Measurements from ENCODE around the gene KIRREL2.
"Not testable (repeated sequence)": the region's sequence is repeated elsewhere in the genome, so short reads cannot be mapped to it uniquely, and the experiment has no call there.

KIRREL2 gene

DNA sequence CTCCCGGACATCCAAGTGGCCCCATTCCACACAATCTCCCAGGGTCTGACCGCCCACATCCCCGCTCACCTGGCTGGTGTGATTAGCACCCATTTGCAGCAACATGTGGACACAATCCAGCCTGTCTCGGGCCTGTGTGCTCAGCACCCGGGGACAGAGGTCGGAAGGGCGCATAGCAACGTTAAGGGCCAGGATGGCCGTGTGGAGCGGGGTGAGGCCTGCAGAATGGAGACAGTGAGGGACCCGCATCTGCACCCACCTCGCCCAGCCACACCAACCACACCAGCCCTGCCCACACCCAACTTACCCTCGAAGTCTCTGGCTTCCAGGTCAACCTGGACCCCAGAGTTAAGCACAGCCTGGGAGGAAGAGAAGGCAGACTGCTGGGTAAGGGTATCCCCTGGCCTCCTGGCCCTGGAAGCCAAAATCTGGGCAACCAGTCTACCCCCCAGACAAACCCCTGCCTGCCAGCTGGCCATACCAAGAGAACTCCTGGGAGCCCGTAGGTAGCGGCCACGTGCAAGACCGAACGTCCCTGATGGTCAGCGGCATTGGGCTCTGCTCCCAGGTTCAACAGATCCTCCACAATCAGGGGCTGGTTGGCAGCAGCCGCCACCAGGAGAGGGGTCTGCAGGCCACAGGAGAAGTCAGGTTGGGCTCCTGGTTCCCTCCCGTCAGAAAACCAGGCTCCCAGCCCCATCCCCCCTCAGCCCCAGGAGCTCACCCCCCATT, 39.4 kb downstream of the KIRREL2 start:
- in situ Hi-C loops (cut with MboI; ENCODE audit: low sequenced_read_pairs), result no loop called here

GRCh38 chr19:35896643-35897040, 39.9 kb downstream of the KIRREL2 start:
- in situ Hi-C loops (cut with MboI; ENCODE audit: low sequenced_read_pairs), result no loop called here

DNA sequence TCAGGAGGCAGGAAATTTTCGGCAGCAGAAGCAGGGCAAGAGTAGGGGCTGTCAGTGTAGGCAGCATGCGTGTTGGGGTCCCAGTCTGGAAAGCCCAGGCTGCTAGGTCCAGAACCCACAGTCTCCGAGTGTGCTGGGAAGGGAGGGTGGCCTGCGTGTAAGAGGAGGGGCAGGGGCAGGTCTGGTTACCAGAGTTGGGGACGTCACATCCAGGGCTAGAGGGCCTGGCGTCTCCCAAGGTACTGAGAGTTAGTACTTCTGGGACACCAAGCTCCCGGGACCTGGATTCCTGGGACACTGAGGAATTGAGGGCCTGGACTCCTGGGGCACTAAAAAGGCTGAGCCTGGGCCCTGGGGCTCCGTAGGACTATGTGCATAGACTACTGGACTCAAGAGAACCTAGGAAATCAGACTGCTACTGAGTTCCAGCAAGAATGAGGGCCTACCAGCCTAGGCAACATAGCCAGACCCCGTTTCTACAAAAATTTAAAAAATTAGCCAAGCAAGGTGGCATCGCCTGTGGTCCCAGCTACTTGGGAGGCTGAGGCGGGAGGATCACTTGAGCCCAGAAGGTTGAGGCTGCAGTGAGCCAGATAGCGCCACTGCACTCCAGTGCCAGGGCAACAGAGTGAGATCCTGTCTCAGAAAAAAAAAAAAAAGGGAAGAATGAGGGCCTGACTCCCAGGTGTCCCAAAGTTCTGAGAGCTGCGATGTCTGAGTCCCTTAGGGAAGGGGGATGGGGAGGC, 41.2 kb downstream of the KIRREL2 start:
- in situ Hi-C loops (cut with MboI; ENCODE audit: low sequenced_read_pairs), result no loop called here

DNA sequence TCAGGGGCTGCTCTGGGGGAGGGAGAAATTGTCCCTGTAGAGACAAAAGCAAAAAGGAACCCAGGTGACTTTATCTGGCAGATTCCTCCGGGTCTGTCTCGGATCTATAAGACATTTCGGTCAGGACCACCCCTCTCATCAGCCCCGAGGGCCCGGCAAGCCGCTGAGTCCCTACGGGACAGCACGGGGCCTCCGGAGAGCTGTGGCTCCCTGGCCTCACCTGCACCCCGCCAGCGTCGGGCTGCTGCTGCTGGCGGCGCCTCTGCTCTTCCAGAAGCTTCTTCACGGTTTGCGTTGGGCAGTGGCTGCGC, 41.7 kb downstream of the KIRREL2 start:
- in situ Hi-C loops (cut with MboI; ENCODE audit: low sequenced_read_pairs), result no loop called here

- in situ Hi-C loops (cut with MboI; ENCODE audit: low sequenced_read_pairs), result no loop called here
These were observed 43.0 kb downstream of the KIRREL2 start for GRCh38 chr19:35899547-35900214.

GRCh38 chr19:35901055-35901644, 44.4 kb downstream of the KIRREL2 start:
- in situ Hi-C loops (cut with MboI; ENCODE audit: low sequenced_read_pairs), result no loop called here

GRCh38 chr19:35901854-35902661, 45.3 kb downstream of the KIRREL2 start, which contains the start of gene HCST:
TSS of gene HCST (plus strand) at chr19:35902529. CDS start at chr19:35902594, 65 bp downstream.
- in situ Hi-C loops (cut with MboI; ENCODE audit: low sequenced_read_pairs), result no loop called here

DNA sequence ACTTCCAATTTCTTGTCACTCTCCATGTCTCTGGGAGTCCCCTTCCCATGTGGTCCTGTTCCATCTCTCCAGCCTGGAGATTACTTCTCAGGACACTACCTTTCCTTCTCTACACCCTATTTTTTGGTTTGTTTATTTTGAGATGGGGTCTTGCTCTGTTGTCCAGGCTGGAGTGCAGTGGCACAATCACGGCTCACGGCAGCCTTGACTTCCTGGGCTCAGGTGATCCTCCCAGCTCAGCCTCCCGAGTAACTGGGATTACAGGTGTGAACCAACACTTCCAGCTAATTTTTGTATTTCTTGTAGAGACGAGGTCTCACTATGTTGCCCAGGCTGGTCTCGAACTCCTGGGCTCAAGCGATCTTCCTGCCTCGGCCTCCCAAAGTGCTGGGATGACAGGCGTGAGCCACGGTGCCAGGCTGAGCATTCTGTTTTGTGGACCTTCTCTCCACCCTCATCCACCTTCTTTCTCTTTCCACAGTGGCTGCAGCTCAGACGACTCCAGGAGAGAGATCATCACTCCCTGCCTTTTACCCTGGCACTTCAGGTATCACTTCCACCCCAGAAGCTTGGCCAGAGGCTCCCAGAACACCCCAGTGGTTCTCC, 46.3 kb downstream of the KIRREL2 start:
- in situ Hi-C loops (cut with MboI; ENCODE audit: low sequenced_read_pairs), result no loop called here

- in situ Hi-C loops (cut with MboI; ENCODE audit: low sequenced_read_pairs), result no loop called here
These were observed 47.0 kb downstream of the KIRREL2 start for GRCh38 chr19:35903550-35904179.

- in situ Hi-C loops (cut with MboI; ENCODE audit: low sequenced_read_pairs), result no loop called here
These were observed 47.8 kb downstream of the KIRREL2 start for GRCh38 chr19:35904311-35905068.

DNA sequence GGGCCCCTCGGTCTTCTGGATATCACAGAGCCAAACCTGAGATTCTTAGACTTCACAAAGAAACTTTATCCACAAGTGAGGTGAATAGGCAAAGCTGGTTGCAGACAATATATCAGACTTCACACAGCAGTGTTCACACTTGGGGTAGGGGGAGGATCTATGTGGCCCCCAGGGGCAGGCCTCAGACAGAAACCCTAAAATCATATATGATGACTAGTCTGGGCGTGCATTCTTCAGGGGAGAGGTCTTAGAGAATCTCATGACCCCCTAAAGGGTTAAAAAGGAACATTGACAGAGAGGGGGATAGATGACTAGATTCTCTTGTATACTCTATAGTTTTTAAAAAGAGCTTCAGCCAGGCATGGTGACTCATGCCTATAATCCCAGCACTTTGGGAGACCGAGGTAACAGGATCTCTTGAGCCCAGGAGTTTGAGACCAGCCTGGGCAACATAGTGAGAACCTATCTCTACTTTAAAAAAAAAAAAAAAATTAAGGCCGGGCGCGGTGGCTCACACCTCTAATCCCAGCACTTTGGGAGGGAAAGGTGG, 48.5 kb downstream of the KIRREL2 start:
- in situ Hi-C loops (cut with MboI; ENCODE audit: low sequenced_read_pairs), result no loop called here

DNA sequence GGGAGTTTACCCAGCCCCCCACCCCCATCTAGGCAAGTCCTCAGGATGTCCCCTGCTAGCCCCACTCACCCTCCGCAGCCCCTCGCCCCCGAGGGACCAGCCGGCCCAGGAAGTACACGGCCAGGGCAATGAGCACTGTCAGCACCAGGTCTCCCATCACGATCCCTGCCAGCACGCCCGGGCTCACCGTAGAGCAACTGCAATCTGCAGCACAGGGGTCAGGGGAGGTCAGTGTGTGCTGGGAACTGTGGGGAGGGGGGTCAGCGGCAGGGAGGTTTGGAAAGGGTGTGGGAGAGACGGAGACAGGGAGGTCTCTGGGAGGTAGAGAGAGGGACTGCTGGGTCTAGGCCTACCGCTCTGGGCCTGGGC, 50.6 kb downstream of the KIRREL2 start:
- in situ Hi-C loops (cut with MboI; ENCODE audit: low sequenced_read_pairs), result no loop called here

- in situ Hi-C loops (cut with MboI; ENCODE audit: low sequenced_read_pairs), result no loop called here
These were observed 51.3 kb downstream of the KIRREL2 start, which contains the start of gene TYROBP for GRCh38 chr19:35908010-35908441. TSS of gene TYROBP (minus strand) at chr19:35908295. CDS start at chr19:35908228, 67 bp downstream.

DNA sequence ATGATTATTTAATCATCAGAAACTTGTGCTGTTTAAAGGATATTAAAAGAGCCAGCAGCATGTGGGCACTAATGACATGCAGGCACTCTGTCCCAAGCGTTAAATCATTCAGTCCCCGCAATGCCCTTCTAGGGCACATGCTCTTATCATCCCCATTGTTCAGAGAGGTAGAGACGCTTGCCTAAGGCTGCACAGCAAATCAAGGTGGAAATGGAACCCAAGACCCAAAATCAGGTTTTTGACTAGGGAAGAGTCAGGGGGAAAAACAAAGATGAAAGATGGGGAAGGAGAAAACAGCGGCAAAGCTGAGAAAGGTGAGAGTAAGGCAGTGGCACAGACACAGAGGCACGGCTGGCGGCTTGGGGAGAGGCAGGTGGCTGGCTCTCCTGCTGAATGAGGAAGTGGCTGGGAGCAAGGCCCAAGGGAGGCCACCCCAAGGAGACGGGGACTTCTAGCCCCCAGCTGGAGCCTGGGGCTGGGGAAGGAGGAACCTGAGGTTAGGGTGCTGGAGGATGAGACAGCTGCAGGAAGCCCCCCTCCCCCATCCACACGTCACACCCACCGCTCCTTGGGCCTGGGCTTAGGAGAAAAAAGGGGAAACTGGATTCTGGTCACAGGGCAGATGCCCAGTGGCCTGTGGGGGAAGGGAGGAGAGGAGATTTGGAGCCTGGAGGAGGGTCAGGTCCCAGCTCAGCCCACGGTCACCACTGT, 52.4 kb downstream of the KIRREL2 start:
- in situ Hi-C loops (cut with MboI; ENCODE audit: low sequenced_read_pairs), result no loop called here

DNA sequence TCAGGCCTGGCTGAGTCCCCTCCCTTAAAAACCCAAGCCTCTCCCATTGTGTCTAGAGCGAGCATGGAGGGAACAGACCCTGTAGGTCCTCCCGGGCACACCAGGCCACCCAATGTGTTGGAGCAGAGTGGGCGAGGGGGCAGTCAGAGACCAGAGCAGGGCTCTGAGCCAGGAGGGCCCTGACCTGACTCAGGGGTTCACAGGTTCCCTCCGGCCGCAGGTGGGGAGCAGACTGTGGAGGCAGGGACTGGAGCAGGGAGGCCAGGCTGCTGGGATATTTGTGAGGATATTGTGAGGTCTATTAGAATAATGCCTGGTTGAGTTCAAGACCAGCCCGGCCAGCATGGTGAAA, 52.9 kb downstream of the KIRREL2 start:
- in situ Hi-C loops (cut with MboI; ENCODE audit: low sequenced_read_pairs), result no loop called here

- in situ Hi-C loops (cut with MboI; ENCODE audit: low sequenced_read_pairs), result not testable (repeated sequence)
These were observed 53.6 kb downstream of the KIRREL2 start for GRCh38 chr19:35910355-35910754.

GRCh38 chr19:35911173-35911572, 54.5 kb downstream of the KIRREL2 start:
- in situ Hi-C loops (cut with MboI; ENCODE audit: low sequenced_read_pairs), result no loop called here

DNA sequence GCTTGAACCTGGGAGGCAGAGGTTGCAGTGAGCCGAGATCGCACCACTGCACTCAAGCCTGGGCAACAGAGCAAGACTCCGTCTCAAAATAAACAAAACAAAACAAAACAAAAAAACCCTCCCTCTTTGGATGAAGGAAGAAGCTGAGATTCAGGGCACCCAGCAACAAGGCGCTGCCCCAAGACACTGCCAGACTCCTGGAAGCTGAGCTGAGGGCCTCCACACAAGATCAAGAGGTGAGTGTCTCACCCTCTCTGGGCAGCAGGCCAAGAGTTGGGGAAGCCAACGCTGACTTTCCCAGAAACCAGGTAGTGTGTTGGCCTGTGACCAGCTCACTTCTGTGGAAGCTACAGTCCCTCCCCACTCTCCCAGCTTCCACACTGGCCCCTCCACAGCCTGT, 55.1 kb downstream of the KIRREL2 start:
- in situ Hi-C loops (cut with MboI; ENCODE audit: low sequenced_read_pairs), result no loop called here

Data from hTERT RPE-1 (cell line).